Activated CD8-positive, alpha-beta memory T cell treated with anti-CD3 and anti-CD28 coated beads, Interleukin-2, amount 10 ng/mL, durations not matched to agents 7 days and 5 days (primary cell): ENCODE results near the gene ANXA2R. TPM values are rescaled to one million over a fixed set of nuclear protein-coding genes. Genes with fewer than 3 reads are reported as not detected.
"Not testable (repeated sequence)": the region's sequence is repeated elsewhere in the genome, so short reads cannot be mapped to it uniquely, and the experiment has no call there.

Experiments
- ATAC-seq: fragments of 150-1000 bp; cut with Tn5 transposase; one replicate; pipeline ENCODE4 v1.10.0; 2021; ENCODE audit warnings: moderate library complexity
- CTCF ChIA-PET: fragments of 350-600 bp; sonication (Branson Sonifier 250); formaldehyde crosslinking; loops from one replicate; lab custom pipeline; 2021; ENCODE audit warnings: antibody characterized with exemption; lab: Charles Lee
- DNase-seq: peaks from one replicate; pipeline ENCODE4 v3.0.0-alpha.2; 2020
- H3K27ac Mint-ChIP-seq: one replicate; pipeline ENCODE4 v1.8.0; 2021; ENCODE audit warnings: mild to moderate bottlenecking, mixed read lengths
- H3K27me3 Mint-ChIP-seq: one replicate; pipeline ENCODE4 v1.8.0; 2021; ENCODE audit warnings: mixed read lengths
- H3K36me3 Mint-ChIP-seq: one replicate; pipeline ENCODE4 v1.8.0; 2021; ENCODE audit warnings: mild to moderate bottlenecking, mixed read lengths
- H3K4me1 Mint-ChIP-seq: one replicate; pipeline ENCODE4 v1.8.0; 2021; ENCODE audit warnings: mixed read lengths
- H3K4me3 Mint-ChIP-seq: one replicate; pipeline ENCODE4 v1.8.0; 2021; ENCODE audit warnings: mild to moderate bottlenecking, moderate library complexity, mixed read lengths
- H3K9me3 Mint-ChIP-seq: one replicate; pipeline ENCODE4 v1.8.0; 2022; ENCODE audit warnings: low read depth, mixed read lengths
- total RNA-seq, 2 experiments: library from RNA; stranded (reverse); gene quantifications; one replicate each; pipeline ENCODE4 v1.2.3, GENCODE V29; 2021

Gene ANXA2R
- total RNA-seq, 2 experiments from 2014 or later: 14.5 to 32.0 TPM

- Mint-ChIP-seq H3K27ac (peak overlapping the region; percentile 97), H3K9me3 (no peaks in the 10 kb centered on the region), H3K36me3 (peaks cover 32% of the 10 kb centered on the region), H3K4me3 (peak overlapping the region; percentile 99), H3K4me1 (peaks cover 44% of the 10 kb centered on the region), H3K27me3 (no peaks in the 10 kb centered on the region)
- ATAC-seq: no peak
- no peak for DNase-seq
- CTCF ChIA-PET: interaction anchor here (1.1 to 7.3 kb wide), 11 partner anchors 24 to 416 kb away, joined by 3 to 85 read pairs (median 6); partner anchors contain the start of genes ANXA2R, HMGCS1 and TMEM267
Measured at GRCh38 chr5:43068037-43068436, 27.9 kb upstream of the ANXA2R start.

DNA sequence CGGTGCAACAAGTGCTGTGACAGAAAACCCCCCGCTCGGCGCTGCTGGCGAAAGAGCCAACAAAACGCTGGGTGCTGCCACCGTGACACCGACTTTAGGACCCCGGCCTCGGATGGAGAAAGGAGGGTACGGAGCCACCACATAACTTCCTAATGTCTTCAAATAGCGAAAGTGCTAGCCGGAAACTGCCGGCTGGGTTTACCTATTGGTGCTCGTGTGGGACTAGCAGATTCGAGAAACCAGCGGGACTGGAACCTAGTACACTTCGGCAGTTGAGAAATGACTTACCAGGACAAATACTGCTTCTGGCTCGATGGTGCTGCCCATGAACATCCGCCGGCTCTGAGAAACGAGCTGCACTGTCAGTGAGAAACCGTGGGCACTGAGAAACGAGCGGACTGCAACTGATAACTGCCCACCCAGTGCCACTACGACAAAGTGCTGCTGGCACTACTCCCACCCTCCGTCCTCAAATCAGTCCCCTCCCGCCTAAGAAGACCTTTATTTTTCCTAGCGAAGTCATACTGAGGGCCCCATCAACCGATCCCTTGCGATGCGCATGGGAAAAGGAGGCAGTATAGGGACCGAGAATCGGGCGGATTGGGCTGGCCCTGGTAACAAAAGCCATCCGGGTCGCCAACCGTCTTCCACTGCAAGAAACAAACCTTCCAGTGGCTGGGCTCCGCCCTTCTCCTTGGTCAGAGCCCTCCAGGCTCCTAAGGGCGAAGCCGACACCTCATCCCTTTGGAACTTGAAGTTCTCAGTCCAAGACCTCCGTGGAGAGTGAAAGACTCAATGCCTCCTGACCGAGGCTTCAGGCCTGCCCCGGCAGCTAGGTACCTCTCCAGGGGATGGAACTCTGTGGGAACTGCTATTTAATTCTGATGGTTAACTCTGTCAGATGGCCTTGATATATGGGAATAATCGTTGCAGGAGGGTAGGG, 27.0 kb upstream of the ANXA2R start:
- Mint-ChIP-seq H3K4me3 (peak overlapping the region; percentile 99), H3K36me3 (peaks cover 30% of the 10 kb centered on the region), H3K9me3 (no peaks in the 10 kb centered on the region), H3K27me3 (no peaks in the 10 kb centered on the region), H3K27ac (peak overlapping the region; percentile 97), H3K4me1 (peaks cover 41% of the 10 kb centered on the region)
- CTCF ChIA-PET: interaction anchor here (1.1 to 7.3 kb wide), 12 partner anchors 24 to 417 kb away, joined by 3 to 85 read pairs (median 9); partner anchors contain the start of genes ANXA2R, HMGCS1 and TMEM267
- peak; percentile 93 for DNase-seq
- ATAC-seq: peak; percentile 63

DNA sequence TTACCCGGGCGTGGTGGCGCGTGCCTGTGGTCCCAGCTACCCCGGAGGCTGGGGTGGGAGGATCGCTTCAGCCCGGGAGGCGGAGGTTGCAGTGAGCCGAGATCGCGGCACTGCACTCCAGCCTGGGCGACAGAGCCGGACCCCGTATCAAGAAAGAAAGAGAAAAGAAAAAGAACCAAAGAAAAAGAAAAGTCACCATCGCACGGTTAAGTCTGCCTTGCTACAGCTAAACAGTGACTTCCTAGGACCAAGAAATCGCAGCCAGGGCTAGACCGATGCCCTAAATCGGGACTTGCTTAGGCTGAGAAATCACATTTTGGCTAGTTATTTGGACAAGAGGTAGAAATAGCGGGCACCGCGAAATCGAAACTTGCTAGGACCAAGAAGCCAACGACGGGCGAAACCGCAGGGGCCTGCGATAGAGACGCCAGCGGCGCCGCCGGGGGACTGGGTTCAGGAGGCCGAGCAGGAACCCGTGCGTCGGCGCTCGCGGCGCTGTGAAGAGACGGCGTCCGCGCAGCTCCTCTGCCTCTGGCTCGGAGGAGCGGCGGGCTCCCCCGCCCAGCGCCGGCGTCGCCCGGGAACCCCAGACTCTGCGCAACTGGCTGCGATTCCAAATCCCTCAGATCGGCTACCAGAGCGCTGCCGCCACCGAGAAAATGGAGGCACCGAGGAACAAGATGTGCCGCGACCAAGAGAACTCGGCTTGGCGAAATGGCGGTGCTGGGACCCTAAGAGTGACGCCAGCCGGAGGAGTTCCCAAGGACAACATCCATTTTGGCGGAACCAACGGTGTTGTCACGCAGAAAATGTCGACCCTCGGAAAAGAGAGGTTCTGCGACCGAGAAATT, 26.1 kb upstream of the ANXA2R start:
- CTCF ChIA-PET: interaction anchor here (0.6 to 5.3 kb wide), 15 partner anchors 23 to 418 kb away, joined by 3 to 85 read pairs (median 10); partner anchors contain the start of genes ANXA2R, TMEM267 and ZNF131
- DNase-seq (peak; percentile 84), ATAC-seq (peak; percentile 50)
- H3K27me3 Mint-ChIP-seq: no peaks in the 10 kb centered on the region
- peaks cover 30% of the 10 kb centered on the region for H3K36me3 Mint-ChIP-seq
- peak overlapping the region; percentile 97 for H3K27ac Mint-ChIP-seq
- peaks cover 41% of the 10 kb centered on the region for H3K4me1 Mint-ChIP-seq
- peak overlapping the region; percentile 99 for H3K4me3 Mint-ChIP-seq
- H3K9me3 Mint-ChIP-seq: no peaks in the 10 kb centered on the region

DNA sequence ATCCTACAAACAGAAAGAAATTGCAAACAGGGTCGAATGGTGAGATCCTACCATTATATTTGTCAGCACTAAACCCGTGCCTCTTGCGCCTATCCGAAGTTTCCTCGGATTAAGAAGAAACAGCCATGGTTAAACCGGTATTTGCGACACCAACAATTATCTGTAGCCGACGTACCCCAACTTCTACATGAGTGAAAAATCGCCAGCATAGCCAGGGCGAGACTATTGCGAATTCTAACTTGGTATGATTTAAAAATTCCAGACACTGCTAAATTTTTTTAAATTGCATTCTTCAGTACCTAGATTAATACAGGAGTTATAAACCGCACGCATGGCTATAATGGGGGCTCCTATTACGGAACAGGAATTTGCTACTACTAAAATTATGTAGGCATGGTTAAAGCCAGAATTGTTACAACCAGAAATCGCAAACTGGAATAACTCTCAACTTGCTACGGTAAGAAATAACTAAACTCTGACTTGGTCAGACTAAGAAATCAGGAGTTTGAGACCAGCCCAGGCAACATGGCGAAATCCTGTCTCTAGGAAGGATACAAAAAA, 25.3 kb upstream of the ANXA2R start:
- DNase-seq: no peak
- Mint-ChIP-seq H3K9me3 (no peaks in the 10 kb centered on the region), H3K4me3 (peak overlapping the region; percentile 99), H3K27me3 (no peaks in the 10 kb centered on the region), H3K4me1 (peaks cover 37% of the 10 kb centered on the region), H3K36me3 (peaks cover 25% of the 10 kb centered on the region), H3K27ac (peak overlapping the region; percentile 97)
- ATAC-seq: no peak
- CTCF ChIA-PET: interaction anchor here (0.6 to 5.3 kb wide), 21 partner anchors 8 to 419 kb away, joined by 3 to 85 read pairs (median 7); partner anchors contain the start of genes ANXA2R, TMEM267 and ZNF131

- no peak for ATAC-seq
- no peaks in the 10 kb centered on the region for H3K27me3 Mint-ChIP-seq
- H3K27ac Mint-ChIP-seq: peak overlapping the region; percentile 39
- H3K36me3 Mint-ChIP-seq: peaks cover 23% of the 10 kb centered on the region
- no peaks in the 10 kb centered on the region for H3K9me3 Mint-ChIP-seq
- H3K4me3 Mint-ChIP-seq: peak overlapping the region; percentile 99
- H3K4me1 Mint-ChIP-seq: peaks cover 24% of the 10 kb centered on the region
- CTCF ChIA-PET: interaction anchor here (0.8 to 5.3 kb wide), 9 partner anchors 12 to 326 kb away, joined by 3 to 85 read pairs (median 6); partner anchors contain the start of gene ANXA2R
- DNase-seq: no peak
Measured at GRCh38 chr5:43063721-43064171, 23.6 kb upstream of the ANXA2R start.

DNA sequence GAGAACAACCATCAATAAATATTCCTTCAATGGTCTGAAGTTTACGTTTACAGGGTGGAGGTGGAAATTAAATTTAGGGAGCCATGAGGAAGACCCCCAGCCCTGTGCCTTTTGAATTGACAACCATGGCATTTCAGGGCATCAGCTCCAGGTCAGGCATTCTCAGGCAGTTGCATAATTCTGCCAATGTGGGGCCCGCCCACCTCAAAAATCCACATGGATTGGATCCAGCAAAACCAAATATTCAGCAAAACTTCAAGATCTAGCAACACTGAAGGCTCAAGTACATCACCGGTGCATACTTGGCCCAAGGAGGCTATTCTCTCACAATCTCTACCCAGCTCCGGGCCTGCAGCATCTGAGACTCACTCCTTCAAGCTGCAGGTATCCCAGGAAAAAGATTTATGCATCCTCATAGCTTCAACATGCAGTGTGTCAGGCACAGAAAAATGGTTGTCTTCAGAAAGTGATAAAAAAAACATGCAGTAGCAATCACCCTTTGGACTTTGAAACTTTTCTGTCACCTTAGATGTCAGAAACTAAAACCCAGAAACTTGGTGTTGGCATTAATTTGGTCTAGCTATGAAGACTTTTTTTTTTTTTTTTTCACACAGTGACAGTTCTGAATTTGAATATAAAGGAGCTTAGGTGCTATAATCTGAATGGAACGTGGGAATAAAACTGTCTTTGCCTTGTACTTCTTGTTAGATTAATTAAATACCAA, 21.4 kb upstream of the ANXA2R start:
- H3K27me3 Mint-ChIP-seq: no peaks in the 10 kb centered on the region
- H3K36me3 Mint-ChIP-seq: peaks cover 10% of the 10 kb centered on the region
- ATAC-seq: no peak
- CTCF ChIA-PET: interaction anchor here (0.7 to 1.7 kb wide), 7 partner anchors 10 to 1802 kb away, joined by 3 to 7 read pairs (median 4); no protein-coding TSS in a partner anchor
- no peak for DNase-seq
- H3K4me1 Mint-ChIP-seq: peaks cover 13% of the 10 kb centered on the region
- no peak overlapping the region for H3K4me3 Mint-ChIP-seq
- H3K27ac Mint-ChIP-seq: no peak overlapping the region
- H3K9me3 Mint-ChIP-seq: no peaks in the 10 kb centered on the region

- ATAC-seq, H3K27ac Mint-ChIP-seq, H3K4me3 Mint-ChIP-seq, DNase-seq, H3K9me3 Mint-ChIP-seq, CTCF ChIA-PET, H3K27me3 Mint-ChIP-seq: not testable (repeated sequence)
- H3K36me3 Mint-ChIP-seq: peaks cover 13% of the 10 kb centered on the region
- peaks cover 13% of the 10 kb centered on the region for H3K4me1 Mint-ChIP-seq
Measured at GRCh38 chr5:43060020-43060419, 19.9 kb upstream of the ANXA2R start.

DNA sequence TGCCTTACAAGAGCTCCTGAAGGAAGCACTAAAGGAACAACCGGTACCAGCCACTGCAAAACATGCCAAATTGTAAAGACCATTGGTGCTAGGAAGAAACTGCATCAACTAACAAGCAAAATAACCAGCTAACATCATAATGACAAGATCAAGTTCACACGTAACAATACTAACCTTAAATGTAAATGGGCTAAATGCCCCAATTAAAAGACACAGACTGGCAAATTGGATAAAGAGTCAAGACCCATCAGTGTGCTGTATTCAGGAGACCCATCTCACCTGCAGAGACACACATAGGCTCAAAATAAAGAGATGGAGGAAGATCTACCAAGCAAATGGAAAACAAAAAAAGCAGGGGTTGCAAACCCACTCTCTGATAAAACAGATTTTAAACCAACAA, 15.0 kb upstream of the ANXA2R start:
- not testable (repeated sequence) for H3K27me3 Mint-ChIP-seq, H3K4me3 Mint-ChIP-seq
- H3K36me3 Mint-ChIP-seq: peaks cover 24% of the 10 kb centered on the region

GRCh38 chr5:43051684-43052083, 11.6 kb upstream of the ANXA2R start:
- ATAC-seq (no peak), DNase-seq (no peak)
- no peak overlapping the region for H3K4me3 Mint-ChIP-seq
- CTCF ChIA-PET: interaction anchor here (0.7 to 1.2 kb wide), 4 partner anchors 9 to 72 kb away, joined by 3 to 6 read pairs (median 4); no protein-coding TSS in a partner anchor
- H3K27ac Mint-ChIP-seq: no peak overlapping the region
- no peaks in the 10 kb centered on the region for H3K27me3 Mint-ChIP-seq
- peaks cover 14% of the 10 kb centered on the region for H3K4me1 Mint-ChIP-seq
- H3K36me3 Mint-ChIP-seq: peaks cover 23% of the 10 kb centered on the region
- H3K9me3 Mint-ChIP-seq: peaks cover 5% of the 10 kb centered on the region

More for the DNA sequence above, 15.0 kb upstream of the ANXA2R start:
- H3K27ac Mint-ChIP-seq, CTCF ChIA-PET, DNase-seq, H3K4me1 Mint-ChIP-seq, ATAC-seq, H3K9me3 Mint-ChIP-seq: not testable (repeated sequence)

- Mint-ChIP-seq H3K27me3 (no peaks in the 10 kb centered on the region), H3K4me1 (peaks cover 19% of the 10 kb centered on the region), H3K36me3 (peaks cover 26% of the 10 kb centered on the region), H3K4me3 (no peak overlapping the region), H3K27ac (no peak overlapping the region), H3K9me3 (peaks cover 5% of the 10 kb centered on the region)
- ATAC-seq (no peak), DNase-seq (no peak)
- CTCF ChIA-PET: interaction anchor here (0.6 to 2.0 kb wide), 2 partner anchors 12 to 15 kb away, joined by 3 to 7 read pairs; no protein-coding TSS in a partner anchor
Measured at GRCh38 chr5:43050384-43050783, 10.3 kb upstream of the ANXA2R start.

- Mint-ChIP-seq H3K27ac (no peak overlapping the region), H3K4me1 (peaks cover 30% of the 10 kb centered on the region), H3K4me3 (no peak overlapping the region), H3K27me3 (no peaks in the 10 kb centered on the region), H3K36me3 (peaks cover 24% of the 10 kb centered on the region), H3K9me3 (peaks cover under 1% of the 10 kb centered on the region)
- ATAC-seq (no peak), DNase-seq (no peak)
- CTCF ChIA-PET: interaction anchor here (2.0 kb wide), 1 partner anchor 16 kb away, joined by 7 read pairs; no protein-coding TSS in a partner anchor
Measured at GRCh38 chr5:43049236-43049635, 9.1 kb upstream of the ANXA2R start.

DNA sequence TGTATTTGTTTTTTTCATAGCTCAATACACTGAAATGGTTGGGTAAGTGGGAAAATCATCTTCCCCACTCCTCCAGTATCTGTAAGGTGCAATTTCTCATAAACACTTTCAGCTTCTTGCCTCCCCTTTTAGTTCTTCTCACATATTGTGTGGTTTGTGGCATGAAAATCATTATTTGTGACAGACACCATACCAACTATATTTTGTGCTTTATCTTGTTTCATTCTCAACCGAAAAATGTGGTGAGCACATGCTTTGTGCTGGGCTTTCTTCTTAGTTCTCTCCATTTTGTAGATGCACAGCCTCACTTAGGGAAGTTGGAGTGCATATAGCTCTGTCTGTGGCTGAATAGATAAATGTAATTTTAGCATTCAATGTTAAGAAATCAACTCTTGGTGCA, 6.4 kb upstream of the ANXA2R start:
- DNase-seq (no peak), ATAC-seq (no peak)
- peaks cover 38% of the 10 kb centered on the region for H3K4me1 Mint-ChIP-seq
- no peaks in the 10 kb centered on the region for H3K9me3 Mint-ChIP-seq
- CTCF ChIA-PET: interaction anchor here (1.2 to 7.1 kb wide), 4 partner anchors 15 to 137 kb away, joined by 4 to 85 read pairs (median 6); no protein-coding TSS in a partner anchor
- peak overlapping the region; percentile 56 for H3K27ac Mint-ChIP-seq
- peaks cover 12% of the 10 kb centered on the region for H3K36me3 Mint-ChIP-seq
- no peaks in the 10 kb centered on the region for H3K27me3 Mint-ChIP-seq
- H3K4me3 Mint-ChIP-seq: no peak overlapping the region
